Placental epithelial cell (primary cell): Measurements from ENCODE around the gene OR2Z1. TPM values are rescaled to one million over a fixed set of nuclear protein-coding genes. Genes with fewer than 3 reads are reported as not detected.

Source experiments
- small RNA-seq: library from RNA; depleted of rRNA; stranded (forward); fragments of <200 nt; gene quantifications from one replicate; pipeline ENCODE3, GENCODE V24; 2012
- total RNA-seq: library from RNA; depleted of rRNA; stranded (reverse); fragments of >200 nt; gene quantifications from 2 replicates; pipeline ENCODE4 v1.2.3, GENCODE V29; 2012

OR2Z1 gene, protein sequence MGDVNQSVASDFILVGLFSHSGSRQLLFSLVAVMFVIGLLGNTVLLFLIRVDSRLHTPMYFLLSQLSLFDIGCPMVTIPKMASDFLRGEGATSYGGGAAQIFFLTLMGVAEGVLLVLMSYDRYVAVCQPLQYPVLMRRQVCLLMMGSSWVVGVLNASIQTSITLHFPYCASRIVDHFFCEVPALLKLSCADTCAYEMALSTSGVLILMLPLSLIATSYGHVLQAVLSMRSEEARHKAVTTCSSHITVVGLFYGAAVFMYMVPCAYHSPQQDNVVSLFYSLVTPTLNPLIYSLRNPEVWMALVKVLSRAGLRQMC
- total RNA-seq, result not detected in 2 replicates

DNA sequence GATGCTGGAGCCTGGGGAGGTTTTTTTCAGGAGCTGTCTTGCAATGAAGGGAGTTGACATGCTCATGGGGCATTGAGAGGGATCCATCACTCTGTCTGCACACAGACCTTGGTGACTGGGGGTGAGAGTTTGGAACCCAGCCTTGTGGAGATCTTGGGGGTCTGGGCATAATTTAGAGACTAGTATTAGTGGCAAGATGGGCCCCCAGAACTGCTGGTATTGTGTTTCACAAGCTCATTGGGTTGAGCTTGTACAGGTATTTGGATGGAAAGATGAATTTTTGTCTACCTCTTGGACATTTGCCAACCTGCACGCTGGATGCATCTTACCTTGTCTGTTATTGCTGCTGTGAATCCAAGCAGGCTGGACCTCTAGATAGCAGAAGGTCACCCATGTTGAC lies at the start of gene OR2Z1:
TSS of gene OR2Z1 (plus strand) at position 301 of the 400 bp plus-strand sequence. CDS start 9,395 bp downstream, outside the sequence.

GRCh38 chr19:8698433-8699063 lies 22.9 kb upstream of the OR2Z1 start, which contains the start of gene ACTL9:
Gene ACTL9 (minus strand): TSS chr19:8698795. CDS start chr19:8698701, 94 bp downstream.

Small RNA genes within 50 kb of the gene (small RNA-seq; reads per million reads assigned to genes)
- not detected for gene AC012616.1

Other genes with a start within 250 kb of the OR2Z1 start
- gene PRAM1, start 219.0 kb upstream of the OR2Z1 start, total RNA-seq, result under 0.01 TPM in 1 of 2 replicates, not detected in the other
- gene ZNF414, start 207.5 kb upstream of the OR2Z1 start, total RNA-seq, result 6.3 and 7.4 TPM in 2 replicates
- gene MYO1F, start 144.2 kb upstream of the OR2Z1 start, total RNA-seq, result 0.11 and 0.39 TPM in 2 replicates
- gene ADAMTS10, start 110.9 kb upstream of the OR2Z1 start, total RNA-seq, result 0.22 and 16.9 TPM in 2 replicates
- gene NFILZ, start 91.0 kb upstream of the OR2Z1 start, total RNA-seq, result not detected in 2 replicates
- not detected in 2 replicates for gene ACTL9, start 22.8 kb upstream of the OR2Z1 start, total RNA-seq
- gene ZNF558, start 110.7 kb downstream of the OR2Z1 start, total RNA-seq, result 35.9 and 46.7 TPM in 2 replicates
- gene MBD3L1, start 110.7 kb downstream of the OR2Z1 start, total RNA-seq, result not detected in 2 replicates